HG03432 (cell line): Measurements from ENCODE around the gene LIMS1.
"Not testable (repeated sequence)": the region's sequence is repeated elsewhere in the genome, so short reads cannot be mapped to it uniquely, and the experiment has no call there.

Source experiments
- ATAC-seq: cut with Tn5 transposase; IDR thresholded peaks from one replicate; pipeline ENCODE4 v1.9.1; 2021; ENCODE audit warnings: mild to moderate bottlenecking, moderate library complexity; ENCODE audit not compliant: unreplicated experiment

LIMS1 gene

GRCh38 chr2:108533832-108534583 is at the start of gene LIMS1:
Gene LIMS1, plus strand, starts transcription at chr2:108534470. Its CDS starts 93 bp downstream, at chr2:108534563.
- ATAC-seq, result peak; percentile 88

GRCh38 chr2:108485253-108485652 is 49.0 kb upstream of the LIMS1 start:
- ATAC-seq, result no peak

- no peak for ATAC-seq
Measured at GRCh38 chr2:108490506-108491122, 43.7 kb upstream of the LIMS1 start.

GRCh38 chr2:108491848-108492247 is 42.4 kb upstream of the LIMS1 start:
- ATAC-seq, result no peak

- ATAC-seq, result no peak
Measured at GRCh38 chr2:108492364-108492763, 41.9 kb upstream of the LIMS1 start.

GRCh38 chr2:108496167-108496566 is 38.1 kb upstream of the LIMS1 start:
- not testable (repeated sequence) for ATAC-seq

- not testable (repeated sequence) for ATAC-seq
Measured at GRCh38 chr2:108507620-108508019, 26.6 kb upstream of the LIMS1 start.

GRCh38 chr2:108512431-108512830 is 21.8 kb upstream of the LIMS1 start:
- ATAC-seq, result not testable (repeated sequence)

GRCh38 chr2:108514478-108514877 is 19.8 kb upstream of the LIMS1 start:
- ATAC-seq, result not testable (repeated sequence)

- not testable (repeated sequence) for ATAC-seq
Measured at GRCh38 chr2:108524688-108525087, 9.6 kb upstream of the LIMS1 start.

- ATAC-seq, result not testable (repeated sequence)
Measured at GRCh38 chr2:108525258-108525657, 9.0 kb upstream of the LIMS1 start.

- no peak for ATAC-seq
Measured at GRCh38 chr2:108531674-108532055, 2.6 kb upstream of the LIMS1 start.

- peak; percentile 41 for ATAC-seq
Measured at GRCh38 chr2:108534584-108535356, 500 bp downstream of the LIMS1 start.

GRCh38 chr2:108535357-108535631 is 1.0 kb downstream of the LIMS1 start:
- no peak for ATAC-seq

- ATAC-seq, result no peak
Measured at GRCh38 chr2:108536133-108536780, 2.0 kb downstream of the LIMS1 start.

- no peak for ATAC-seq
Measured at GRCh38 chr2:108536911-108537310, 2.6 kb downstream of the LIMS1 start.

GRCh38 chr2:108538000-108538625 is 3.8 kb downstream of the LIMS1 start:
- no peak for ATAC-seq

- ATAC-seq, result no peak
Measured at GRCh38 chr2:108541451-108541850, 7.2 kb downstream of the LIMS1 start.

GRCh38 chr2:108542071-108542470 is 7.8 kb downstream of the LIMS1 start:
- no peak for ATAC-seq

GRCh38 chr2:108547606-108548005 is 13.3 kb downstream of the LIMS1 start:
- ATAC-seq, result no peak
